IPS-11a (cell line): ENCODE results near the gene ADM.
A peak's percentile ranks its signal among the peaks of the same experiment; 100 is the strongest.

Source experiments
- H3K4me3 ChIP-seq: one replicate; pipeline ENCODE4 v1.5.1; 2013; ENCODE audit warnings: low read depth, low read length, control low read depth

Gene ADM

DNA sequence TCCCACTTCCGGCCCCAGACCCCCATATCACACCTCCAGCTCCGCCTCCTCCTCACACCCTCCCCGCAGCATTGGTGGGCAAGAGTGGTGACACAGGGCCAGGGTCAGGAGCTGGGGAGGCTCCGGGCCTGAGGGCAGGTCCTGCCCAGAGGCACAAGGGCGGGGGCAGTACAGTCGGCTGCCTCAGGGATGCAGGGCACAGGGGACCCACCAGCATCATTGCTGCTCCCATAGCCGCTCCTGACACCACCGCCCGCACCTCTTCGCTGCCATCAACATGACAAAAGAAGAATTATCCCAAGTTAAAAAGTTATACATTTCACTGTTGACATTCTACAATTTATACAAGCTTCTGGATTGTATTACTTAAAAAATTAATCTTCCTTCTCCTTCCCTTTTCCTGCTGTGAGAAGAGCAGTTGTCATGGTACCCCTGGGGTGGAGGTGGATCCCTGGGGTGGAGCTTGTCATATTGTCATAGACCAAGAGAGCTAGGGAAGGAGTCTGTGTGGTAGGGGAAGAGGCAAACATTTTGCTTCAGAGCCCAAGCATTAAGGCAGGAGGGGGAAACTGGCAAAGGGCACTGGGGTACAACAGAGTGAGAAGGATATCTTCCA, 15.0 kb upstream of the ADM start:
- no peak overlapping the region for H3K4me3 ChIP-seq

GRCh38 chr11:10291801-10292638, 12.9 kb upstream of the ADM start:
- H3K4me3 ChIP-seq = no peak overlapping the region

DNA sequence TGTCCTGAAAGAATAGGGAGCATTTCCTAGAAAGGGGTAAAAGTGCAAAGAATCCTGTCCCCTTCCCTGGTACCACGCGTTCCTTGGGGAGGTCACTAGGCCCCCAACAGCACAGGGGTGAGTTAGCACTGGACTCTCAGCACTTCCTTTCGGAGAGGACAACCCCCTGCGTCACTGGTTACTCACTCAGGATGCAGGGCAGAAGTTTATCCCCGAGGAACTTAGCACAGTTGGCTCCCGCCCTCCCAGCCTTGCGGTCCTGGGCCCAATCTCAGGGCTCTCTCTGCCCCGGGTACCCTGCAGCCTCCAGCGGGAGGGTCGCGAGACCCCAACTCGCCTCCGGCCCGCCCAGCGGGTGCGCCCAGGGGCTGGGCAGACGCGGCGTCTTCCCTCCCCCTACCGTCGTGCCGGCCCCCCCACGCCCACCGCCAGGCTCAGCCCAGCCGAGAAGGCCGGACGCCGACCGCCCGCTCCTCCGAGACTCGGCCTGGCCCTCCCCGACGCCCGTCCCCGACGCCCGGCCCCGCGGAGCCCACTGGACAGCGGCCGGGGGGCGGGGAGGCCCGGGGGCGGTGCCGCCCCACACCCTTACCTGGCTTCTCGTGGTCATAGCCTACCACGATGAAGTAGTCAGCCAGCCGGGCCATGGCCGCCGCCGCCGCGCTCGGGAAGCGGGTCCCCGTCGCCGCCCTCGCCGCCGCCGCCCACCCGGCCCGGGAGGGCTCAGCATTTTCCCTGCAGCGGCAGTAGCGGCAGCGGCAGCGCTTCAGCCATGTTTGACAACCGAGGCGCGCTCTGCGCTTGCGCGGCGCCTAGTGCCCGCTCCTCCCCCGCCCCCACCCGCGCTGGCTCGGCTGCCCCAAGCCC, 11.2 kb upstream of the ADM start, which contains the start of gene SBF2:
Gene SBF2, minus strand, starts transcription at position 797 of the 867 bp plus-strand sequence. Its CDS starts 150 bp downstream, at position 647.
- peak within 1 kb of the TSS; percentile 75 for H3K4me3 ChIP-seq

DNA sequence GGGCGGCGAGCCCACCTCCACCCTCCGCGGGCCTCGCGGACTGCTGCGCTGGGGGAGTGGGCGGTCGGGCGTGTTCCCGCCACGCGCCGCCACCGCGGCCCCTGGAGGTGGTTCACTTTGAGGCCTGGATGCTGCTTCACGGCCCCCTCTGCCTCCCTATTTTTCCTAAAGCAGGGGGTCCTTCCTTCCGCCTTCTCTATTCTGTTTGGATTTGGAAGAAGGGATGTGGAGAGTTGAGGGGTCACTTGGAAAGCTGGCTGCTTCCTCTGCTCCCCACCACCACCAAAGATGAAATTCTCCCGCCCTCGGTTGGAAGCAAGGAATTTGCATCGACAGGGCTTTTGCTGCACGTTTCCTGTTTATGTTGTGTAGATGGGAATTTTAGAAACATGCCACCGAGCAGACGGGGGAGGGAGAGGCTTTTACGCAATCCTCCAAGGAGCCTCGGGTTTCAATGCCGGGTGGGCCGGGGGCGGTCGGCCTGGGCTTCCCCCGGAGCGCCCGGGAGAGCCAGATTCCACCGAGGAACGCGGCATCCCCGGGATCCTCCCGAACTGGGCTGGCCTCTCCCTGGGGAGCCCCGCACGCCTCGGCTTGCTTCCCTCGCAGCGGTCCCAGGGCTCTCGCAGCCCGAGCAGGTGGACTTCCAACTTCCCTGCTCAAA, 10.5 kb upstream of the ADM start:
- H3K4me3 ChIP-seq = peak overlapping the region; percentile 75

DNA sequence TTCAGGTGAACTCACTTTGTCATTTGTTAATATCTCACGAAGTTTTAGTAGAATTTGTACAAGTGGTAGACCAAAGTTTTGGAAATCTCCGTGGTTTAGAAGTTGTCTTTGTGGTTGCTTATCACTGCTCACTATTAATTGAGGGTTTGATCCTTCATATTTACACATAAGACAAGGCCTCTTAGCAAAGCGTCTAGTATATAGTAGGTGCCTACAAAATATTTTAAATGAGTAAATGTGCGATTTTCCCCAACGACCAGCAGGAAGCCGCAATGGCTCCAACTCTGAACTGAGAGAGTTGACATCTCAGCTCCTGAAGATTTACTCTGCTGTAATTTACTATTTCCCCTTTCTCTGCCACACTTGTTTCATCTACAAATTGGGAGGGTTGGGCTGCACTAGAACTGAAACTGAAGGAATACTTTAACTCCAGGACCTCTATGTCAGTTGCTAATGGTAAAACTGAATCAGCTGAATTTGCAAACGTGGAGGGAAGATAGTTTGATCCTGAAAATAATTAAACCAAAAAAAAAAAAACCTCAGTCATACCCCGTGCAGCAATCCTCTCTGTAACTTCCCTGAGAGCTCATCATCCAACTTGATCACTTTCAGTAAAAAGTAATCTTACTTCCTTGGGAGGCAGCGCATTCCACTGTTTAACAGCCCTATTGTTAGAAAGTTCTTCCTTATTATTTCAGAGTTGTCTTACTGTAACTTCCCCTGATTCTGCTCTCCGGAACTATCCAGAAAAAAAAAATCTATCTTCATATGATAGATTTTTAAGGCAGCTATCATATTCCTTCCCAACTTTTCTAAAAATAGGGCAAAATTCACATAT, 9.6 kb upstream of the ADM start:
- H3K4me3 ChIP-seq = peak overlapping the region; percentile 75

- no peak overlapping the region for H3K4me3 ChIP-seq
These were observed 6.5 kb upstream of the ADM start for GRCh38 chr11:10298342-10298741.

- peak overlapping the region; percentile 92 for H3K4me3 ChIP-seq
These were observed 3.1 kb upstream of the ADM start for GRCh38 chr11:10301656-10302358.

DNA sequence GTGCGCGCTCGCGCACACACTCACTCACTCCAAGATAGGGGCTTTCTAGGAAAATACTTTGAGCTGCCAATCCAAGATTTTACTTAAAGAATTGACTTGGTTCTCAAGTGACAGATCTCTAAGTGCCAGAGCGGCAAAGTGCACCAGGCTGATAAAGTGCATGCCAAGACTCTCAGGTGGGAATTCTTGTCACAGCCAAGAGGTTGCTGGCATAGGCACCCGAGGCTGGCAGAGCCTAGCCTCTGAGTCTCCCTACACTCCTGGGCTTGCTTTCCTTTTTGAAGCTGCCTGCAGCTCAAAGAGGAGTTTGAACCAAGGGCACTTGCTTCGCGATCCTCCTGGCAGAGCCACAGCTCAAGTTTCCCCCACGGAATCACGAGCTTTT, 2.5 kb upstream of the ADM start:
- peak overlapping the region; percentile 92 for H3K4me3 ChIP-seq

GRCh38 chr11:10302744-10303557, 1.9 kb upstream of the ADM start:
- peak overlapping the region; percentile 92 for H3K4me3 ChIP-seq

DNA sequence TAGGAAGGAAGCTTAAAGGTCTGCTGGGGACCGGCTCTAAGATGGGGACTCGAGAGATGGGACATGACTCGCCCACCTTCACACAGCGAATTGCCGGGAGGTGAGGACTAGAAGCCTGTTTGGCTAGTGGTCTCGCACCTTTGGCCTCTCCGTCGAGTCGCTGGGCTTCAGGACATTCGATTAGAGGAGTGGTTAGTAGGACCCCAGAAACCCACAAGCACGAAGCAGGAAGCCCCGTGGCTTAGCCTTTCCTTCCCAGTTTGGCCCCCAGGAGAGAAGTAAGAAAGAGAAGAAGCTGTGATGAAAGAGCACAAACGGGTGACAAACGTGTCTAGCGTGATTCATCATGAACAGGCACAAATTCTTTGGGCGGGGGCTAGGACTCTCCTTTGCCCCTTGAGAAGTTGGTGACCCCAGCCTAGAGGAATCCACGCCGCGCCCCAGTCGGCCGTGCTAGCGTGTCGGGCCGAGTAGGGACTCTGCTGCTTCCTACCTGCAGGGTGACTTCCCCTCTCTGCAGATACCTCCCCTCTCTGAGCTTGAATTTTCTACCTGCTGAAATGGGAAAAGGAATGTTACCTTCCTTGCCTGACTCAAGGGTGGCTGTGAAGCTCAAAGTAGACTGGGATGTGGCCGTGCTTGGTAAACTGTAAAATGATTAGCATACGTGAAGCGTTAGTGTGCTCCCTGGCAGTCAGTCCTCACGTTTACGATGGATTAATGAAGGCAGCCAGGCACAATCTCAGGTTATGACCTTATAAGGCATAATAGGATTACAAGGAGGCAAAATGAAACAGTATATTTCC, 1.1 kb upstream of the ADM start:
- H3K4me3 ChIP-seq = peak overlapping the region; percentile 92

- H3K4me3 ChIP-seq = peak overlapping the region; percentile 92
These were observed 540 bp downstream of the ADM start for GRCh38 chr11:10305262-10305963.

DNA sequence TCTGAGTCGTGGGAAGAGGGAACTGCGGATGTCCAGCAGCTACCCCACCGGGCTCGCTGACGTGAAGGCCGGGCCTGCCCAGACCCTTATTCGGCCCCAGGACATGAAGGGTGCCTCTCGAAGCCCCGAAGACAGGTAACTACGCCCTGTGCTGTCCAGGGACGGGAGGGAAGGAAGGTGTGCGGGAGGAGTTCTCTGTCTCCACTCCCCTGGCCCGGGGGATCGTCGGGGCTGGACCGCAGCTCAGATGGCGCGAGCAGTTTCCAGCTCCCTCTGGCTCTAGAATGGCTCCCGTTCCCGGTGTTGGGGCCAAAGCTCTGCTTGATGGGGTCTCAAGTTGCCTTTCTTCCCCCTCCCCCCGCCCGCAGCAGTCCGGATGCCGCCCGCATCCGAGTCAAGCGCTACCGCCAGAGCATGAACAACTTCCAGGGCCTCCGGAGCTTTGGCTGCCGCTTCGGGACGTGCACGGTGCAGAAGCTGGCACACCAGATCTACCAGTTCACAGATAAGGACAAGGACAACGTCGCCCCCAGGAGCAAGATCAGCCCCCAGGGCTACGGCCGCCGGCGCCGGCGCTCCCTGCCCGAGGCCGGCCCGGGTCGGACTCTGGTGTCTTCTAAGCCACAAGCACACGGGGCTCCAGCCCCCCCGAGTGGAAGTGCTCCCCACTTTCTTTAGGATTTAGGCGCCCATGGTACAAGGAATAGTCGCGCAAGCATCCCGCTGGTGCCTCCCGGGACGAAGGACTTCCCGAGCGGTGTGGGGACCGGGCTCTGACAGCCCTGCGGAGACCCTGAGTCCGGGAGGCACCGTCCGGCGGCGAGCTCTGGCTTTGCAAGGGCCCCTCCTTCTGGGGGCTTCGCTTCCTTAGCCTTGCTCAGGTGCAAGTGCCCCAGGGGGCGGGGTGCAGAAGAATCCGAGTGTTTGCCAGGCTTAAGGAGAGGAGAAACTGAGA, 1.4 kb downstream of the ADM start:
- peak overlapping the region; percentile 92 for H3K4me3 ChIP-seq

GRCh38 chr11:10307022-10307399, 2.1 kb downstream of the ADM start:
- peak overlapping the region; percentile 92 for H3K4me3 ChIP-seq

DNA sequence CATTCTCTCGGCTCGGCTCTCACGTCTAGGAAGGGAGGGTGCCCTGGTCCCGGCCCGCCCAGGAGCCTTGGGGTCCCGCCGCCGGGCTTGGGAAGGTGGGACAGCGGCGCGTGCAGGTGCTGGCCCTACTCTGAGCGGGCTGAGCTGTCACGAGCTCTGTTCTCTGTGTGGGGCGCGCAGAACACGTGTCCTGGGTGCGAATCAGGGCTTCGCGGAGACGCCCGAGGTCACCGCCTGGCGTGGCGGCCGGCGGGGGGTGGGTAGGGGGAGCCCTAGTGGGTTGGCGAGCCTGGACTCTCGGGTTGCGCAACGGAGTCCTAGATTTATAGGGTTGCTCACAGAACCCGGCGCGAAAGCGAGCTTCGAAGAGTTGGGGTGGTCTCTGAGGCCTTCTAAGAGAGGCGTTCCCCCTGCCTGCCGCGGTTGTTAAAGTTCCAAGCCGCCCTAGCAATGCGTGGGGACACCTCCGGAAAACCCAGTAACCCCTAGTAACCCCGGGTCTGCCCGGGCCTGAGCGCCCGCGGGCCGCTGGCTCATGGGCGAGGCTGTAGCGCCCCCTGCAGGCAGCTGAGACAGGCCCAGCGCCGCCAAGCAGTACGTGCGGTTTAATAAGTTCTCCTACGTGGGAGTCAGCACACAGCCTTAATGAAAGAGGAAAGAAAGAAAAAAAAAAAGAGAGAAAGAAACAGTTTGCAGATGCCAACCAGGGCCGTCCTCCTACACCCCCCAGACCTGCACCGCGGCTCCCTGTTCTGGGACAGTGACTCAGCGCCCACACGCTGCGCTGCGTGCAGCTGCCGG, 2.7 kb downstream of the ADM start:
- peak overlapping the region; percentile 92 for H3K4me3 ChIP-seq
